T-cell (primary cell): ENCODE measurements around the gene PAAF1. TPM values are rescaled to one million over a fixed set of nuclear protein-coding genes. Genes with fewer than 3 reads are reported as not detected.
"Not testable (repeated sequence)": the region's sequence is repeated elsewhere in the genome, so short reads cannot be mapped to it uniquely, and the experiment has no call there.

Experiments used
- ATAC-seq, 4 experiments: fragments of 200-7000 bp in 3 of 4; fragments of 150-1000 bp in 1 of 4; cut with Tn5 transposase; replicated peaks in 1 of 4; 1 replicate in 3 of 4; 2 replicates in 1 of 4; pipeline ENCODE4 v1.10.0; 2021; ENCODE audit warnings: moderate library complexity in 3 of 4, mild to moderate bottlenecking in 2 of 4, moderate number of reproducible peaks in 1 of 4
- CTCF ChIA-PET, 2 donors: fragments of 300-600 bp; sonication (Branson Sonifier 250); formaldehyde crosslinking; loops; one replicate each; lab custom pipeline; 2022; ENCODE audit warnings: antibody characterized with exemption in 2 of 2; lab: Charles Lee
- POLR2A ChIA-PET, 2 donors: fragments of 300-600 bp; sonication (Branson Sonifier 250); formaldehyde crosslinking; loops; one replicate each; lab custom pipeline; 2022; ENCODE audit warnings: antibody characterized with exemption in 2 of 2; lab: Charles Lee
- DNase-seq, 35 experiments: peaks; one replicate each; pipeline versions ENCODE4 v3.0.0 to v3.0.0-alpha.2; 2013 to 2023
- H3K27ac ChIP-seq: one replicate; pipeline ENCODE4 v1.5.1; 2013; ENCODE audit warnings: low read length
- H3K27me3 ChIP-seq, 2 experiments: replicated peaks in 1 of 2; 1 replicate in 1 of 2; 2 replicates in 1 of 2; pipeline versions ENCODE4 v1.6.1 to v1.7.0; 2013; ENCODE audit warnings: low read length in 1 of 2, mixed read lengths in 1 of 2; ENCODE audit not compliant: control insufficient read depth in 2 of 2, insufficient read depth in 2 of 2; ENCODE audit errors: extremely low read depth in 1 of 2
- H3K36me3 ChIP-seq, 2 donors: 1 replicate in 1 of 2; 2 replicates in 1 of 2; pipeline versions ENCODE4 v1.6.1 to v1.7.0; 2013; ENCODE audit warnings: low read length in 1 of 2; ENCODE audit not compliant: control insufficient read depth in 2 of 2, insufficient read depth in 1 of 2; ENCODE audit errors: extremely low read depth in 1 of 2
- H3K4me1 ChIP-seq, 2 experiments: 1 replicate in 1 of 2; 2 replicates in 1 of 2; pipeline versions ENCODE4 v1.6.1 to v1.7.0; 2013; ENCODE audit warnings: low read length in 2 of 2, mixed read lengths in 1 of 2; ENCODE audit not compliant: insufficient read depth in 2 of 2, control insufficient read depth in 1 of 2; ENCODE audit errors: extremely low read depth in 1 of 2
- H3K4me3 ChIP-seq, 2 donors: 1 replicate in 1 of 2; 2 replicates in 1 of 2; pipeline versions ENCODE4 v1.5.1 to v1.7.0; 2013; ENCODE audit warnings: mild to moderate bottlenecking in 2 of 2, low read length in 1 of 2, moderate library complexity in 1 of 2; ENCODE audit not compliant: control insufficient read depth in 1 of 2; ENCODE audit errors: extremely low read depth in 1 of 2
- H3K9me3 ChIP-seq: 2 replicates; pipeline ENCODE4 v1.7.0; 2013
- H3K27ac Mint-ChIP-seq, 2 donors: one replicate each; pipeline ENCODE4 v1.8.0; 2020 to 2021; ENCODE audit warnings: mild to moderate bottlenecking in 2 of 2, mixed read lengths in 2 of 2
- H3K27me3 Mint-ChIP-seq, 2 donors: one replicate each; pipeline ENCODE4 v1.8.0; 2021 to 2022; ENCODE audit warnings: mixed read lengths in 2 of 2
- H3K36me3 Mint-ChIP-seq: one replicate; pipeline ENCODE4 v1.8.0; 2021; ENCODE audit warnings: mixed read lengths
- H3K4me1 Mint-ChIP-seq, 3 donors: one replicate each; pipeline ENCODE4 v1.8.0; 2020 to 2022; ENCODE audit warnings: mixed read lengths in 3 of 3, mild to moderate bottlenecking in 1 of 3
- H3K4me3 Mint-ChIP-seq, 3 donors: one replicate each; pipeline ENCODE4 v1.8.0; 2020 to 2022; ENCODE audit warnings: mild to moderate bottlenecking in 3 of 3, mixed read lengths in 3 of 3, moderate library complexity in 3 of 3
- H3K9me3 Mint-ChIP-seq, 3 donors: one replicate each; pipeline ENCODE4 v1.8.0; 2020 to 2022; ENCODE audit warnings: mixed read lengths in 3 of 3
- WGBS: methylation state at CpG from one replicate; pipeline ENCODE4 v1.1.5; 2013; ENCODE audit warnings: missing lambda C conversion rate; ENCODE audit not compliant: insufficient coverage; 5-methylcytosine and 5-hydroxymethylcytosine counted together
- total RNA-seq, 35 experiments: library from RNA in 6 of 35; stranded (reverse) in 6 of 35; fragments of 120-200 nt in 1 of 35; gene quantifications; one replicate each; pipeline versions ENCODE4 v1.2.1 to v1.2.4 and lab custom pipeline; 2013 to 2026

PAAF1 gene
- total RNA-seq, 5 donors from 2014 or later (not counting 1 experiment from before 2014, with no cell fraction given), result 11.4 to 16.8 (median 14.9) TPM

GRCh38 chr11:73875840-73876239 lies 959 bp upstream of the PAAF1 start:
- Mint-ChIP-seq H3K4me3 (peak overlapping the region; percentile 92 to 99 (median 99)), H3K4me1 (peaks cover 45 to 51% (median 45%) of the 10 kb centered on the region in 3 donors), H3K27me3 (no peaks in the 10 kb centered on the region), H3K27ac (peak overlapping the region; percentile 98 to 99), H3K9me3 (no peaks in the 10 kb centered on the region), H3K36me3 (peaks cover 10% of the 10 kb centered on the region)
- DNase-seq, result no peak
- CTCF ChIA-PET, result no interaction called here
- POLR2A ChIA-PET, result no interaction called here
- no peak for ATAC-seq
- Histone ChIP-seq H3K4me1 (peaks cover 16 to 25% of the 10 kb centered on the region in 2 experiments), H3K4me3 (peak overlapping the region; percentile 64 to 96), H3K27ac (peak overlapping the region; percentile 75), H3K27me3 (no peaks in the 10 kb centered on the region), H3K9me3 (no peaks in the 10 kb centered on the region), H3K36me3 (peaks cover 7 to 26% of the 10 kb centered on the region in 2 donors)
- WGBS, result 53% methylated on average over 4 of the region's 8 CpGs

GRCh38 chr11:73878771-73879170 lies 2.0 kb downstream of the PAAF1 start:
- H3K9me3 Mint-ChIP-seq, result no peaks in the 10 kb centered on the region
- no peak for ATAC-seq
- H3K27ac ChIP-seq, result no peak overlapping the region
- H3K4me3 ChIP-seq, result no peak overlapping the region
- no peak overlapping the region for H3K27ac Mint-ChIP-seq
- peaks cover 42 to 46% (median 44%) of the 10 kb centered on the region in 3 donors for H3K4me1 Mint-ChIP-seq
- H3K4me1 ChIP-seq, result peaks cover 16 to 25% of the 10 kb centered on the region in 2 experiments
- no CpG with 5 or more reads among the region's 1 CpG for WGBS
- CTCF ChIA-PET, result no interaction called here
- POLR2A ChIA-PET, result no interaction called here
- H3K27me3 Mint-ChIP-seq, result no peaks in the 10 kb centered on the region
- no peaks in the 10 kb centered on the region for H3K9me3 ChIP-seq
- no peak for DNase-seq
- H3K36me3 Mint-ChIP-seq, result peaks cover 7% of the 10 kb centered on the region
- no peak overlapping the region for H3K4me3 Mint-ChIP-seq
- H3K27me3 ChIP-seq, result no peaks in the 10 kb centered on the region
- peaks cover 4 to 13% of the 10 kb centered on the region in 2 donors for H3K36me3 ChIP-seq

GRCh38 chr11:73880449-73880848 lies 3.6 kb downstream of the PAAF1 start:
- not testable (repeated sequence) for H3K27ac ChIP-seq, H3K4me3 Mint-ChIP-seq, H3K27me3 ChIP-seq, H3K27me3 Mint-ChIP-seq, H3K27ac Mint-ChIP-seq, DNase-seq, H3K4me3 ChIP-seq, H3K9me3 ChIP-seq, H3K9me3 Mint-ChIP-seq, H3K36me3 Mint-ChIP-seq, H3K36me3 ChIP-seq, ATAC-seq
- CTCF ChIA-PET, result interaction anchor here in 1 of 2 donors (0.6 kb wide), 1 partner anchor 727 kb away, joined by 5 read pairs; no protein-coding TSS in a partner anchor
- peaks cover 12 to 18% of the 10 kb centered on the region in 2 experiments for H3K4me1 ChIP-seq
- H3K4me1 Mint-ChIP-seq, result peaks cover 27 to 31% (median 27%) of the 10 kb centered on the region in 3 donors
- WGBS, result 100% methylated on average over 7 of the region's 10 CpGs
- POLR2A ChIA-PET, result interaction anchor here in 1 of 2 donors (0.7 kb wide), 1 partner anchor 11 kb away, joined by 3 read pairs; no protein-coding TSS in a partner anchor

GRCh38 chr11:73883856-73884255 lies 7.1 kb downstream of the PAAF1 start:
- Histone ChIP-seq H3K36me3 (peaks cover 0 to 16% of the 10 kb centered on the region in 2 donors), H3K4me3 (no peak overlapping the region), H3K27me3 (no peaks in the 10 kb centered on the region), H3K27ac (no peak overlapping the region), H3K9me3 (no peaks in the 10 kb centered on the region), H3K4me1 (no peaks in the 10 kb centered on the region)
- no peak for DNase-seq
- peaks cover 4 to 13% (median 8%) of the 10 kb centered on the region in 3 donors for H3K4me1 Mint-ChIP-seq
- no peaks in the 10 kb centered on the region for H3K9me3 Mint-ChIP-seq
- H3K36me3 Mint-ChIP-seq, result peaks cover 26% of the 10 kb centered on the region
- POLR2A ChIA-PET, result no interaction called here
- CTCF ChIA-PET, result no interaction called here
- no peak for ATAC-seq
- H3K27me3 Mint-ChIP-seq, result no peaks in the 10 kb centered on the region
- no peak overlapping the region for H3K4me3 Mint-ChIP-seq
- WGBS, result 100% methylated on average over 1 of the region's 2 CpGs
- H3K27ac Mint-ChIP-seq, result no peak overlapping the region

- Mint-ChIP-seq H3K36me3 (peaks cover 47% of the 10 kb centered on the region), H3K4me3 (no peak overlapping the region), H3K4me1 (peaks cover 4 to 8% (median 4%) of the 10 kb centered on the region in 3 donors), H3K9me3 (no peaks in the 10 kb centered on the region), H3K27me3 (no peaks in the 10 kb centered on the region), H3K27ac (no peak overlapping the region)
- no peak overlapping the region for H3K27ac ChIP-seq
- H3K9me3 ChIP-seq, result no peaks in the 10 kb centered on the region
- CTCF ChIA-PET, result no interaction called here
- peaks cover 3 to 39% of the 10 kb centered on the region in 2 donors for H3K36me3 ChIP-seq
- no CpG with 5 or more reads among the region's 3 CpGs for WGBS
- ATAC-seq, result no peak
- H3K4me1 ChIP-seq, result no peaks in the 10 kb centered on the region
- H3K4me3 ChIP-seq, result no peak overlapping the region
- POLR2A ChIA-PET, result no interaction called here
- DNase-seq, result no peak
- no peaks in the 10 kb centered on the region for H3K27me3 ChIP-seq
Measured at GRCh38 chr11:73888244-73888643, 11.4 kb downstream of the PAAF1 start.

- peaks cover 4 to 8% (median 4%) of the 10 kb centered on the region in 3 donors for H3K4me1 Mint-ChIP-seq
- CTCF ChIA-PET, result no interaction called here
- no peaks in the 10 kb centered on the region for H3K27me3 ChIP-seq
- H3K27ac ChIP-seq, result no peak overlapping the region
- no peak for ATAC-seq
- POLR2A ChIA-PET, result no interaction called here
- H3K4me3 ChIP-seq, result no peak overlapping the region
- WGBS, result no CpG with 5 or more reads among the region's 1 CpG
- H3K4me3 Mint-ChIP-seq, result no peak overlapping the region
- peaks cover 3 to 37% of the 10 kb centered on the region in 2 donors for H3K36me3 ChIP-seq
- H3K4me1 ChIP-seq, result no peaks in the 10 kb centered on the region
- H3K36me3 Mint-ChIP-seq, result peaks cover 39% of the 10 kb centered on the region
- H3K9me3 ChIP-seq, result no peaks in the 10 kb centered on the region
- H3K27ac Mint-ChIP-seq, result no peak overlapping the region
- H3K9me3 Mint-ChIP-seq, result no peaks in the 10 kb centered on the region
- no peak for DNase-seq
- no peaks in the 10 kb centered on the region for H3K27me3 Mint-ChIP-seq
Measured at GRCh38 chr11:73889019-73889418, 12.2 kb downstream of the PAAF1 start.
